SH-SY5Y (cell line): ENCODE results near the gene ATG10.

ENCODE experiments used
- GATA2 ChIP-seq: IDR thresholded peaks from 2 replicates; pipeline ENCODE4 v1.6.1; 2011; ENCODE audit warnings: mild to moderate bottlenecking, low read depth, low read length
- GATA3 ChIP-seq: IDR thresholded peaks from 2 replicates; pipeline ENCODE4 v1.6.1; 2011; ENCODE audit warnings: low read depth, mild to moderate bottlenecking, low read length, moderate library complexity

DNA sequence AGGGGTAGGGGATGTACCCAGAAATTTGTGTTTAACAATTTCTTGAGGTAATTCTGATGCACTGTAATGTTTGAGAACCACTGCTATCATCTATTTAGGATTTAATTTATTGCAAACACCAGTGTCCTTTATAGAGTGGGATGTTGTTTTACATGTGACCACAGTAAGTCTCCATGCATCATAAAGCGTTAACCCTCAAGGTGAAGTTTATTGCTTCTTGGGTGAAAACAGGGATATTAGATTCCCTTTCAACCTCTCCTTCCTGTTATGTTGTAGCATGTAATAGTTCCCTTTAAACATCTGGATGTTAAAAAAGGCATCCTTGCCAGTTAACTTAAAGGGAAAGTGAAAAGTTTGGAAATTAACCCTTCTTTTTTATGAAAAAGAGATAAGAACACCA lies 35.8 kb upstream of the ATG10 start:
- TF ChIP-seq GATA3: no peak
- no peak for TF ChIP-seq GATA2
